GM21529 (cell line): ENCODE results near the gene FOXO4.
A peak's percentile ranks its signal among the peaks of the same experiment; 100 is the strongest.

Experiments used
- ATAC-seq: cut with Tn5 transposase; IDR thresholded peaks from one replicate; pipeline ENCODE4 v1.9.1; 2021; ENCODE audit not compliant: unreplicated experiment

FOXO4 gene

DNA sequence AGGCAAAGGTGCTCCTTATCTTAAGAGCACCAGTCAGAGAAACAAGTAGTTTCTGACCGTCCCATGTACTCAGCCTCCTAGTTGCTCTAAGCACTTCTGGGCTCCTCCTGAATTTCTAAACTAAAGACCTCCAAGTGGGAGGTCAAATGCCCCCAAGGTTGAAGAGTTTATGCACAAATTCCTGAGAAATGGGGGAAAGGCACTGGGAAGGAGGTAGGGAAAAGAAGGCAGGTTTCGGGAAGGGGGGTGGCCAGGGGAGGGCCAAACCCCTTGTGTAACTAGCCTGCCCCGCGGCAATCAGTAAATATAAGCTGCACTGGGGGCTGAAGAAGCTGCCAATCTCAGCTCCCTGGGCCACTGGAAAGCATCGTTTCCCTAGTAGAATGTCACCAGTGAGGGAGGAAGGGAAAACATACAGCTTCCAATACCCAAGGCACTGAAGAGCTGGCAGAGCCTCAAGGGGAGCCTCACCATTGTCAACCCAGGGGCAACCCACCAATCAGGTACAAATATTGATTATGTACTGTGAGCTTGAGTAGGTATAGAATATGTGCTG lies 3.4 kb downstream of the FOXO4 start:
- no peak for ATAC-seq

DNA sequence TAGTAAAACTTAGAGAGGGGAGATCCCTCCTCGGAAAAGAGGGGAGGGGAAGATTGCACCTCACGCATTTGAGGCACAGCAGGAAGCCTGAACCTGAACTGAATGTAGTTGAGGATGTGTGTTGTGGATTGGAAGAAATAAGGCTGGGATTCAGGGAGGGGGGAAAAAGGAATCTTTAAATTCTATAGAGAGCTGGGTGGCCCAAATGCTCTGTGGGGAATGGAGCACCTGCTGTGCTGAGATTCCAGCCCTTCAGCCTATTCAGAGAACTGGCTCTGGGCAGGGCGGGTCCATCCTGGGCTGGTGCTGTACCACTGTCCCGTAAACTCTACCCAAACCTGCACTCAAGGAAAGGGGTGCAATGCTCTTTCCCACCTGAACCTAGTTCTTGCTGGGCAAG lies 4.1 kb downstream of the FOXO4 start:
- no peak for ATAC-seq

DNA sequence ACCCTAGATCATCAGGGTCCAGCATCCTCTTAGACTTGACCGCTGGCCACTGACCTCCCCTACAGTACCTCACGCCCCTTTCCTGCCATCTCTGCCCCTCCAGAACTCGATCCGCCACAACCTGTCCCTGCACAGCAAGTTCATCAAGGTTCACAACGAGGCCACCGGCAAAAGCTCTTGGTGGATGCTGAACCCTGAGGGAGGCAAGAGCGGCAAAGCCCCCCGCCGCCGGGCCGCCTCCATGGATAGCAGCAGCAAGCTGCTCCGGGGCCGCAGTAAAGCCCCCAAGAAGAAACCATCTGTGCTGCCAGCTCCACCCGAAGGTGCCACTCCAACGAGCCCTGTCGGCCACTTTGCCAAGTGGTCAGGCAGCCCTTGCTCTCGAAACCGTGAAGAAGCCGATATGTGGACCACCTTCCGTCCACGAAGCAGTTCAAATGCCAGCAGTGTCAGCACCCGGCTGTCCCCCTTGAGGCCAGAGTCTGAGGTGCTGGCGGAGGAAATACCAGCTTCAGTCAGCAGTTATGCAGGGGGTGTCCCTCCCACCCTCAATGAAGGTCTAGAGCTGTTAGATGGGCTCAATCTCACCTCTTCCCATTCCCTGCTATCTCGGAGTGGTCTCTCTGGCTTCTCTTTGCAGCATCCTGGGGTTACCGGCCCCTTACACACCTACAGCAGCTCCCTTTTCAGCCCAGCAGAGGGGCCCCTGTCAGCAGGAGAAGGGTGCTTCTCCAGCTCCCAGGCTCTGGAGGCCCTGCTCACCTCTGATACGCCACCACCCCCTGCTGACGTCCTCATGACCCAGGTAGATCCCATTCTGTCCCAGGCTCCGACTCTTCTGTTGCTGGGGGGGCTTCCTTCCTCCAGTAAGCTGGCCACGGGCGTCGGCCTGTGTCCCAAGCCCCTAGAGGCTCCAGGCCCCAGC lies 5.2 kb downstream of the FOXO4 start:
- ATAC-seq, result no peak

- no peak for ATAC-seq
Measured at GRCh38 chrX:71102292-71102691, 6.6 kb downstream of the FOXO4 start.

- no peak for ATAC-seq
Measured at GRCh38 chrX:71103110-71103983, 7.7 kb downstream of the FOXO4 start.

GRCh38 chrX:71105628-71106027 lies 10.0 kb downstream of the FOXO4 start:
- no peak for ATAC-seq

- ATAC-seq, result no peak
Measured at GRCh38 chrX:71106427-71106826, 10.8 kb downstream of the FOXO4 start, which contains the start of gene CXorf65. CXorf65 (minus strand) TSS chrX:71106740; CDS start chrX:71106556, 184 bp downstream.

DNA sequence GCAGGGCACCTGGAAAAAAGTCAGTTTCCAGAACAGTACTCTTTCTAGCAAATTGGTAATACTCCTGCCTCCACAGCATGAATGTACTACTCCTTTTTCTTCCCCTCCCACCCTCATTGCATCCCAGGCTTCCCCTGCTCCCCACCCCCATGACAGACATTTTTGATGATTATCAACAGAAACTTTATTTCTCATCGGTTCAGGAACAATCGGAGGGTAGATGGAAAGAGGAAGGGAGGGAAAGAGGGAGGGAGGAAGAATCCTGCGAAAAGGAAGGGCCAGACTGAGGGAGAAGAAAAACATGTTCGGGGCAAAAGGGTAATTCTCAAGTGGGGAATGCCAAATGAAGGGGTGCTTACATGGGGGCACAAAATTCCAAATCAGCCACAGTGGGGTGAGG lies 11.6 kb downstream of the FOXO4 start:
- no peak for ATAC-seq

DNA sequence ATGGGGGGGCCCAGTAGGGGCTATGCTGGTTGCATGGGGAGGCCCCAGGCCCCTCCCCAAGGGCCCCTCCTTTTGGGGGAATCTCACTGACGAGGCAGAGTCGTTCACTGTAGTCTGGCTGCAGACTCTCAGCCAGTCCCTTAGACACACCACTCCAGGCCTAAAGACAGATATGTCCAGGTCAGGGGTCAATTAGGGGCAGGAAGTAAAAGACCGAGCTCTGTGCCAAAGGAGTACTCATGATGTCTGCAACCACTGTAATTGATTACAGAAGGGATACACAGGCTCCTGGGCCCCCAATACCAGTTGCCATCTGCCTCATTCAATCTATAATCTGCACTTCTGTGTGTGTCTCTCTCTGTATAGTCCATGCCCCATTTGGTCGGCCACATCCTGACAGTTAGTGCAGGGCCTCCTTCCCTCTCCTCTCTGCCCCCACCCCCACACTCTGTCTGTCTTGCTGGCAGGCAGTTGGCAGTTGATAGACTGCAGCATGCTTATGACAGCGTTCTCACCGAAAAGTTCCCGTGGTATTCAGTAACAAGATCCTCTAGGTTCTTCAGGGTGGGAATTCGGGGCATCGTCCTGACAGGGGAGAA lies 12.2 kb downstream of the FOXO4 start:
- no peak for ATAC-seq

DNA sequence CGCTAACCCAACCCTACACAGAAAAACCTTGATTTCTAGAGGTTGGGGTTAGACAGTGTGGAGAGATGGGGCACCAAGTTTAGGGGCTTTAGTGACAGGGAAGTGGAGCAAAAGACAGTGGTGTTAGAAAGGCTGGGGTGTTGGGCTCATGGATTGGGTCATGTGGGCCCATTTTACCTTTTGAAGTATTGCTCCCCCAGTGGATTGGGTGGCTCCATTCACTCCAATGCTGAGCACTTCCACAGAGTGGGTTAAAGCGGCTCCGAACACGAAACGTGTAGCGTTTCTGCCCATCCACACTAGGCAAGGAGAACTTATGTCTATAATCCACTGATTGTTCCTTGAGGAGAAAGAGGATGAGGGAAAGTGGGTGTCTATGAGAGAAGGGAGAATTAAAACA lies 13.4 kb downstream of the FOXO4 start:
- no peak for ATAC-seq

- peak; percentile 88 for ATAC-seq
Measured at GRCh38 chrX:71111141-71111843, 15.6 kb downstream of the FOXO4 start, which contains the start of gene IL2RG. IL2RG (minus strand) TSS chrX:71111577; CDS start chrX:71111539, 38 bp downstream.

GRCh38 chrX:71111921-71112431 lies 16.3 kb downstream of the FOXO4 start:
- peak; percentile 27 for ATAC-seq

DNA sequence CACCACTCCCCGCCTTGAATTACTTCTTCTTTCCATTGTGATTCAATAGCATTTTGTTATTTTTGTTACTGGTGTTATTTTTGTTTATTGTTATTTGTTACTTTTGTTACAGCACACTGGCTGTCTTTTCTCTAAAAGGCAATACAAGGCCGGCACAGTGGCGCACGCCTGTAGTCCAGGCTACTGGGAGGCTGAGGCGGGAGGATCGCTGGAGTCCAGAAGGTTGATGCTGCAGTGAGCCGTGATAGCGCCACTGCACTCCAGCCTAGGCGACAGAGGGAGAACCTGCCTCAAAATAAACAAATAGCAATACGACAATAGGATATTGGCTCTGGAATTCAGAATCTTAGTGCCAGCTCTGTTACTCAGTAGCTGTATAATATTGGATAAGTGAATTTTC lies 21.7 kb downstream of the FOXO4 start:
- no peak for ATAC-seq

DNA sequence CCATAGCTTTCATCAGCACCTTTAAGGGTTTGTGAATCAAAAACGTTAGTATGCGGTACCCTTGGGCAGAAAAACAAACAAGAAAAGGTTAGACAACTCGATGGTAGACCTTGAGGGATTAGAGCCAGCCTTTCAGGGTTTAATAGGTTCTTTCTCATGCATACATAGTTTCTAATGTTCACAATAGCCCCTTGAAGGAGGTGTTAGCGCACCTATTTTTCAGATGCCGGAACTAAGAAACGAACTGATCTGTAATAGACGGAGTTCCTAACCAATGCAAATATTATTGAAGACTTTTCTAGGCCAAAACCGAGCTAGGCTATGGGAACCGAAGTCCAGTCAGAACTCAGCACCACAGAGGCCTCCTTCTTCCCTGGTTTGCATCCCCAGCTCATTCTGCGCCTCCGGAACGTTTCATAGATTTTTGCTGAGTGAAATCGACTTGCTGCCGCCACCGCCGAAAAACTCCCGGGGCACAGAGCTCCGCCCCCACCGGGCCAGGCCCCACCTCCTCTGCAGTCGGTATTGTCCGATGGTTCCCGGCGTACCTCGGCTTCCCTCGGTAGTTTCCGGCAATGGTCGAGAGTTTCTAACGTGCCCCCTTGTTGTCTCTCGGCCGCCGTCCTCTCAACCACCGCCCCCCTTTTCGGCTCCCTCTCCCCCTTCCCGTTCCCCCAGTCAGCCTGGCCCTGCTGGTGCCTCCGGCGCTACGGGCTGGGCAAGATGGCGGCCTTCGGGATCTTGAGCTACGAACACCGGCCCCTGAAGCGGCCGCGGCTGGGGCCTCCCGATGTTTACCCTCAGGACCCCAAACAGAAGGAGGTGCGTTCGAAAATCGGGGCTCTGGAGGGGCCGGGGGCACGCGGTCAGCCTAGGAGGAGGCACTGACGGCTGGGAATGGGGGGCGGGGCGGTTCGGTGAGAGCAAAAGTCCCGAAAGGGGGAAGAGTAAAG lies 22.7 kb downstream of the FOXO4 start, which contains the start of gene MED12:
MED12 (plus strand) TSS at position 565 of the 953 bp plus-strand sequence; CDS start at position 724, 159 bp downstream.
- peak; percentile 92 for ATAC-seq

- ATAC-seq, result peak; percentile 16
Measured at GRCh38 chrX:71118985-71119535, 23.4 kb downstream of the FOXO4 start.

- ATAC-seq, result no peak
Measured at GRCh38 chrX:71128166-71128833, 32.6 kb downstream of the FOXO4 start.

DNA sequence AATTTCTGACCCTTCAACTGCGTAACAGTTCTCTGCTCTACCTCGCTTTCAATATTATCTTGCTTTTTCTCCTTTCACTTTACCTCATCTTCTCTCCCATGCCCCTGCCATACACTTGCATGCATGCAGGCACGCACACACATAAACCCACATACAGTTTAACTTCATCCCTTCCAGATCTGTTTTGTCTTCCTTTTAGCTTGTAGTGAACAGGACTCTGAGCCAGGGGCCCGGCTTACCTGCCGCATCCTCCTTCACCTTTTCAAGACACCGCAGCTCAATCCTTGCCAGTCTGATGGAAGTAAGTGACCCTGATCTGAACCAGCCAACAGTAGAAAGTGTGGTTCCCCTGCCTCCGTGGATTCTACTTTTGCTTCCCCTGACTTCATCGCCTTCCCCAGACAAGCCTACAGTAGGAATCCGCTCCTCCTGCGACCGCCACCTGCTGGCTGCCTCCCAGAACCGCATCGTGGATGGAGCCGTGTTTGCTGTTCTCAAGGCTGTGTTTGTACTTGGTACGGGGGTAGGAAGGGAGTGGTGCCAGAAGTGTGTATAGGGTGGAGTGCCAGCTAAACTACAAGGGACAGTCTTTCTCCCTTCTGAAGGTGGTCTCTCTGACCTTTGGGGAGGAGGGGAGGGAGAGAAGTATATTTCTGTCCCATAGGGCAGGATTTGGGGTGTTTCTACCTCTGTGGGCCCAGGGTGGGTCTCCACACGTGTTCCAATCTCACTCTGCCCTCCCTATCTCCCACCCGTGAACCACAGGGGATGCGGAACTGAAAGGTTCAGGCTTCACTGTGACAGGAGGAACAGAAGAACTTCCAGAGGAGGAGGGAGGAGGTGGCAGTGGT lies 33.5 kb downstream of the FOXO4 start:
- peak; percentile 83 for ATAC-seq
